Measurements from ENCODE around the gene TMCC1.

- TF ChIP-seq, protein P1, sequence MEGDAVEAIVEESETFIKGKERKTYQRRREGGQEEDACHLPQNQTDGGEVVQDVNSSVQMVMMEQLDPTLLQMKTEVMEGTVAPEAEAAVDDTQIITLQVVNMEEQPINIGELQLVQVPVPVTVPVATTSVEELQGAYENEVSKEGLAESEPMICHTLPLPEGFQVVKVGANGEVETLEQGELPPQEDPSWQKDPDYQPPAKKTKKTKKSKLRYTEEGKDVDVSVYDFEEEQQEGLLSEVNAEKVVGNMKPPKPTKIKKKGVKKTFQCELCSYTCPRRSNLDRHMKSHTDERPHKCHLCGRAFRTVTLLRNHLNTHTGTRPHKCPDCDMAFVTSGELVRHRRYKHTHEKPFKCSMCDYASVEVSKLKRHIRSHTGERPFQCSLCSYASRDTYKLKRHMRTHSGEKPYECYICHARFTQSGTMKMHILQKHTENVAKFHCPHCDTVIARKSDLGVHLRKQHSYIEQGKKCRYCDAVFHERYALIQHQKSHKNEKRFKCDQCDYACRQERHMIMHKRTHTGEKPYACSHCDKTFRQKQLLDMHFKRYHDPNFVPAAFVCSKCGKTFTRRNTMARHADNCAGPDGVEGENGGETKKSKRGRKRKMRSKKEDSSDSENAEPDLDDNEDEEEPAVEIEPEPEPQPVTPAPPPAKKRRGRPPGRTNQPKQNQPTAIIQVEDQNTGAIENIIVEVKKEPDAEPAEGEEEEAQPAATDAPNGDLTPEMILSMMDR (conservative IDR thresholded peaks at IDR 0.05; ENCODE audit: low read length) = no peak
- no peak for TF ChIP-seq EZH2phosphoT487 (IDR thresholded peaks at IDR 0.05; ENCODE audit: borderline replicate concordance)
These were observed 238.2 kb downstream of the TMCC1 start for GRCh38 chr3:129655291-129655700.
